ENCODE results near the gene OR7A17. TPM values are rescaled to one million over a fixed set of nuclear protein-coding genes. Genes with fewer than 3 reads are reported as not detected.

The OR7A17 gene
- total RNA-seq, 4 donors from 2014 or later, result not detected

GRCh38 chr19:14837391-14837790 lies 48.5 kb downstream of the OR7A17 start:
- DNase-seq (ENCODE audit: low spot score), result no peak

GRCh38 chr19:14835011-14835410 lies 50.9 kb downstream of the OR7A17 start, which contains the start of the genes OR7A5 and OR7C1:
Gene OR7A5, minus strand, starts transcription at chr19:14835185. Its CDS starts 6,944 bp downstream, at chr19:14828241.
Gene OR7C1, minus strand, starts transcription at chr19:14835185. Its CDS starts 35,049 bp downstream, at chr19:14800136.
- ATAC-seq (ENCODE audit: low FRiP score) (no peak), DNase-seq (ENCODE audit: low spot score) (no peak)
- TF ChIP-seq CTCF (IDR thresholded peaks at IDR 0.05), result no peak

More at GRCh38 chr19:14837391-14837790, 48.5 kb downstream of the OR7A17 start:
- no peak for TF ChIP-seq CTCF (IDR thresholded peaks at IDR 0.05)
- no peak for ATAC-seq (ENCODE audit: low FRiP score)

GRCh38 chr19:14830702-14831101 lies 55.2 kb downstream of the OR7A17 start:
- ATAC-seq (ENCODE audit: low FRiP score), result no peak

More at GRCh38 chr19:14830702-14831101, 55.2 kb downstream of the OR7A17 start:
- no peak for DNase-seq (ENCODE audit: low spot score)
- TF ChIP-seq CTCF (IDR thresholded peaks at IDR 0.05), result no peak

Small RNA genes lying within 50 kb of the gene (small RNA-seq; reads per million reads assigned to genes)
- not detected for gene OR7A18P

Other genes starting within 250 kb of the OR7A17 start
- 1 to 10 TPM in 1 of 4 donors, under 1 TPM in 1, not detected in 2; 0.24 to 7.1 TPM for gene ADGRE3, start 211.3 kb downstream of the OR7A17 start, total RNA-seq
- gene ZNF333, start 196.1 kb downstream of the OR7A17 start, total RNA-seq, result 10 to 100 TPM; 13.0 to 35.2 (median 25.0) TPM
- gene ADGRE2, start 107.6 kb downstream of the OR7A17 start, total RNA-seq, result 10 to 100 TPM in 2 of 4 donors, 1 to 10 TPM in 2; 1.9 to 35.2 (median 12.6) TPM
- not detected for gene OR7A5, start 50.9 kb downstream of the OR7A17 start, total RNA-seq
- not detected for gene OR7C1, start 50.9 kb downstream of the OR7A17 start, total RNA-seq
- gene OR7A10, start 37.2 kb downstream of the OR7A17 start, total RNA-seq, result not detected
- not detected for gene OR7C2, start 55.4 kb upstream of the OR7A17 start, total RNA-seq
- not detected for gene SLC1A6, start 93.7 kb upstream of the OR7A17 start, total RNA-seq
- not detected for gene CASP14, start 163.3 kb upstream of the OR7A17 start, total RNA-seq
- not detected for gene OR1I1, start 196.1 kb upstream of the OR7A17 start, total RNA-seq
- 10 to 100 TPM; 14.8 to 26.6 (median 21.6) TPM for gene SYDE1, start 221.3 kb upstream of the OR7A17 start, total RNA-seq